Trophoblast cell (in vitro differentiated cells and primary cell): ENCODE measurements around the gene ZMYM4.
A peak's percentile ranks its signal among the peaks of the same experiment; 100 is the strongest.

Source experiments
- DNase-seq, 2 donors: peaks; one replicate each; pipeline ENCODE4 v3.0.0-alpha.2; 2016
- H2AFZ ChIP-seq: 2 replicates; pipeline ENCODE4 v1.6.1; 2013; ENCODE audit warnings: low read length, moderate library complexity, mild to moderate bottlenecking; ENCODE audit not compliant: insufficient read depth, poor library complexity
- H2AK5ac ChIP-seq: 2 replicates; pipeline ENCODE4 v1.6.1; 2013; ENCODE audit warnings: mild to moderate bottlenecking, low read length
- H2BK120ac ChIP-seq: 2 replicates; pipeline ENCODE4 v1.6.1; 2013; ENCODE audit warnings: low read length, mild to moderate bottlenecking, moderate library complexity; ENCODE audit not compliant: insufficient read depth, poor library complexity
- H2BK12ac ChIP-seq: 2 replicates; pipeline ENCODE4 v1.6.1; 2013; ENCODE audit warnings: mild to moderate bottlenecking, low read length, moderate library complexity
- H2BK5ac ChIP-seq: 2 replicates; pipeline ENCODE4 v1.6.1; 2013; ENCODE audit warnings: low read length, low read depth, moderate library complexity, mild to moderate bottlenecking; ENCODE audit not compliant: poor library complexity
- H3K14ac ChIP-seq: 2 replicates; pipeline ENCODE4 v1.6.1; 2013; ENCODE audit warnings: mild to moderate bottlenecking, low read length
- H3K18ac ChIP-seq: 2 replicates; pipeline ENCODE4 v1.6.1; 2013; ENCODE audit warnings: mild to moderate bottlenecking, low read length
- H3K23ac ChIP-seq: 2 replicates; pipeline ENCODE4 v1.6.1; 2013; ENCODE audit warnings: low read length
- H3K27ac ChIP-seq: 2 replicates; pipeline ENCODE4 v1.5.1; 2013; ENCODE audit warnings: low read depth, mild to moderate bottlenecking, inconsistent platforms, low read length, moderate library complexity
- H3K27me3 ChIP-seq: 2 replicates; pipeline ENCODE4 v1.6.1; 2013; ENCODE audit warnings: inconsistent platforms, mild to moderate bottlenecking, low read length, moderate library complexity; ENCODE audit not compliant: insufficient read depth
- H3K36me3 ChIP-seq, 2 experiments: 1 replicate in 1 of 2; 2 replicates in 1 of 2; pipeline ENCODE4 v1.6.1; 2013; ENCODE audit warnings: low read length in 2 of 2, mild to moderate bottlenecking in 2 of 2, moderate library complexity in 1 of 2; ENCODE audit not compliant: insufficient read depth in 2 of 2, control insufficient read depth in 1 of 2
- H3K4ac ChIP-seq: 2 replicates; pipeline ENCODE4 v1.6.1; 2013; ENCODE audit warnings: low read depth, mild to moderate bottlenecking, low read length, moderate library complexity
- H3K4me1 ChIP-seq, 2 experiments: 1 replicate in 1 of 2; 2 replicates in 1 of 2; pipeline ENCODE4 v1.6.1; 2013; ENCODE audit warnings: low read length in 2 of 2, mild to moderate bottlenecking in 2 of 2, moderate library complexity in 1 of 2; ENCODE audit not compliant: insufficient read depth in 2 of 2, control insufficient read depth in 1 of 2
- H3K4me2 ChIP-seq: 2 replicates; pipeline ENCODE4 v1.6.1; 2013; ENCODE audit warnings: inconsistent platforms, mild to moderate bottlenecking, low read length, moderate library complexity
- H3K4me3 ChIP-seq: 2 replicates; pipeline ENCODE4 v1.5.1; 2013; ENCODE audit warnings: mild to moderate bottlenecking, low read depth, low read length, inconsistent platforms
- H3K79me1 ChIP-seq: one replicate; pipeline ENCODE4 v1.6.1; 2013; ENCODE audit warnings: low read length
- H3K79me2 ChIP-seq: 2 replicates; pipeline ENCODE4 v1.6.1; 2013; ENCODE audit warnings: low read length, mild to moderate bottlenecking; ENCODE audit not compliant: control insufficient read depth, insufficient read depth, poor library complexity
- H3K9ac ChIP-seq: 2 replicates; pipeline ENCODE4 v1.6.1; 2013; ENCODE audit warnings: mild to moderate bottlenecking, low read length
- H3K9me3 ChIP-seq: 2 replicates; pipeline ENCODE4 v1.6.1; 2013; ENCODE audit warnings: low read depth, mild to moderate bottlenecking, control low read depth, inconsistent platforms, low read length; ENCODE audit not compliant: insufficient read depth
- H4K12ac ChIP-seq: 2 replicates; pipeline ENCODE4 v1.6.1; 2013; ENCODE audit warnings: low read depth, mild to moderate bottlenecking, low read length, moderate library complexity
- H4K8ac ChIP-seq: 2 replicates; pipeline ENCODE4 v1.6.1; 2013; ENCODE audit warnings: low read depth, mild to moderate bottlenecking, low read length, moderate library complexity
- H4K91ac ChIP-seq: one replicate; pipeline ENCODE4 v1.6.1; 2013; ENCODE audit warnings: low read depth, mild to moderate bottlenecking, low read length, moderate library complexity
- WGBS: extraction: QIAGEN DNeasy Blood & Tissue Kit; methylation state at CpG from one replicate; pipeline ENCODE4 v1.1.7; 2013; ENCODE audit warnings: missing lambda C conversion rate; ENCODE audit not compliant: insufficient read length, insufficient coverage; ENCODE audit errors: extremely low coverage; 5-methylcytosine and 5-hydroxymethylcytosine counted together

Gene ZMYM4

GRCh38 chr1:35428360-35428759 is 159.9 kb downstream of the ZMYM4 start:
- Histone ChIP-seq H3K27ac (no peak overlapping the region), H3K9ac (no peak overlapping the region), H3K27me3 (no peaks in the 10 kb centered on the region), H3K4me3 (no peak overlapping the region), H3K4ac (no peak overlapping the region), H2AK5ac (no peak overlapping the region), H4K12ac (no peak overlapping the region), H3K79me1 (no peaks in the 10 kb centered on the region), H3K36me3 (peaks cover 14 to 18% of the 10 kb centered on the region in 2 experiments), H3K4me1 (no peaks in the 10 kb centered on the region), H4K91ac (no peak overlapping the region), H3K79me2 (no peaks in the 10 kb centered on the region), H2BK5ac (no peak overlapping the region), H2BK12ac (no peak overlapping the region), H2BK120ac (no peak overlapping the region), H3K4me2 (no peak overlapping the region), H3K14ac (no peak overlapping the region), H3K18ac (no peak overlapping the region), H3K9me3 (no peaks in the 10 kb centered on the region), H4K8ac (no peak overlapping the region), H2AFZ (no peak overlapping the region), H3K23ac (no peak overlapping the region)
- no CpG with 5 or more reads among the region's 7 CpGs for WGBS
- DNase-seq = no peak

DNA sequence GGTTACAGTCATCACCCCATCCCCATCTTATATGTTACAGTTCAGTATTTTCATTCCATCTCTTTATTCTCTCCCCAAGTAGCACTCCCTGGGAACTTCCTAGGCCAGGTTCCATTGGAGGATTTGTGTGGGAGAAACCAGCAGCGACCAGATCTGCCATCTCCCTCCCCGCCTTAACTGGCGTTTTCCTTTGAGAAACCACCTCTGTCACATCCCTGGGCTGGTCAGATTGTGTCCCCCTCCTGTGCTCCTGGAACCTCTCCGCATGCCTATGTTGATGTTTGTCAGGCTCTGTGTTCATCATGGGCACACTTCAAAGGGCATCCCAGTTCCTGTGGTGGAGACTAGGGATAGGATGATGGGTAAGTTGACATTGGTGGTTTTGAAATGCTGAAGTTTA is 162.3 kb downstream of the ZMYM4 start:
- Histone ChIP-seq H3K36me3 (peaks cover 28 to 36% of the 10 kb centered on the region in 2 experiments), H3K9me3 (no peaks in the 10 kb centered on the region), H3K27me3 (no peaks in the 10 kb centered on the region), H4K12ac (no peak overlapping the region), H3K9ac (no peak overlapping the region), H3K4me1 (no peaks in the 10 kb centered on the region), H3K4me3 (no peak overlapping the region), H4K91ac (no peak overlapping the region), H3K27ac (no peak overlapping the region), H2BK120ac (no peak overlapping the region), H3K18ac (no peak overlapping the region), H4K8ac (no peak overlapping the region), H3K23ac (no peak overlapping the region), H3K79me2 (no peaks in the 10 kb centered on the region), H3K14ac (no peak overlapping the region), H3K79me1 (no peaks in the 10 kb centered on the region), H2BK12ac (no peak overlapping the region), H2BK5ac (no peak overlapping the region), H3K4me2 (no peak overlapping the region), H3K4ac (no peak overlapping the region), H2AK5ac (no peak overlapping the region), H2AFZ (no peak overlapping the region)
- DNase-seq = no peak
- WGBS = no CpG with 5 or more reads among the region's 4 CpGs

GRCh38 chr1:35431173-35431599 is 162.7 kb downstream of the ZMYM4 start:
- no peak overlapping the region for H3K18ac ChIP-seq
- no peak overlapping the region for H3K4ac ChIP-seq
- H4K91ac ChIP-seq = no peak overlapping the region
- no peak overlapping the region for H3K4me2 ChIP-seq
- no peak overlapping the region for H2BK120ac ChIP-seq
- H2BK12ac ChIP-seq = no peak overlapping the region
- H4K12ac ChIP-seq = no peak overlapping the region
- H3K36me3 ChIP-seq = peaks cover 30 to 40% of the 10 kb centered on the region in 2 experiments
- WGBS = no CpG with 5 or more reads among the region's 7 CpGs
- no peak overlapping the region for H3K9ac ChIP-seq
- no peak overlapping the region for H2AFZ ChIP-seq
- H3K79me2 ChIP-seq = no peaks in the 10 kb centered on the region
- H3K27me3 ChIP-seq = no peaks in the 10 kb centered on the region
- no peaks in the 10 kb centered on the region for H3K4me1 ChIP-seq
- no peak overlapping the region for H3K23ac ChIP-seq
- H3K27ac ChIP-seq = no peak overlapping the region
- H3K79me1 ChIP-seq = no peaks in the 10 kb centered on the region
- H2BK5ac ChIP-seq = no peak overlapping the region
- no peak overlapping the region for H3K4me3 ChIP-seq
- peak; percentile 18 to 82 for DNase-seq
- H3K14ac ChIP-seq = no peak overlapping the region
- H3K9me3 ChIP-seq = no peaks in the 10 kb centered on the region
- no peak overlapping the region for H2AK5ac ChIP-seq
- no peak overlapping the region for H4K8ac ChIP-seq

DNA sequence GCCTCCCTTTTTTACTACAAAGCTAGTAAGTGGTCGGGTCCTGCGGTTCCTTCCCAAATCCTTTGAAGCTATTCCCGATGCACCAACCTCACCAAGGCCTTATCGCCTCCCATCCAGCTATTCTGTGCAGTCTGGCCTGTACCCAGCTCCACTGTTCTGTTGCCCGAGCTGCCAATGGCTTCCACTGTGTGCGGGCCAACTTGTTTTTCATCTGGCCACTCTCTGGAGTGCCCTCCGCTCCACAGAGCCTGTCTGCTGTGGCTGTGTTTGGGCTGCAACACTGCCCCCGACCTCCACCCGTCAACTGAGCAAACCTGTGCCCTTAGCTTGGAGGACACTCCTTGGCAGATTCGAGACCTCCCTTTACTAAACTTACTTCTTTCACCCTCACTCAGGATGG is 163.7 kb downstream of the ZMYM4 start:
- no peaks in the 10 kb centered on the region for H3K9me3 ChIP-seq
- no peak overlapping the region for H3K23ac ChIP-seq
- no peak overlapping the region for H4K91ac ChIP-seq
- no peak overlapping the region for H2BK5ac ChIP-seq
- no peak overlapping the region for H2AK5ac ChIP-seq
- H3K79me1 ChIP-seq = no peaks in the 10 kb centered on the region
- H3K18ac ChIP-seq = no peak overlapping the region
- H3K4me3 ChIP-seq = no peak overlapping the region
- no peak overlapping the region for H4K8ac ChIP-seq
- no peak overlapping the region for H2AFZ ChIP-seq
- no peaks in the 10 kb centered on the region for H3K79me2 ChIP-seq
- no peak overlapping the region for H3K4me2 ChIP-seq
- no peak overlapping the region for H3K4ac ChIP-seq
- no peak overlapping the region for H3K9ac ChIP-seq
- no peak for DNase-seq
- H3K27me3 ChIP-seq = no peaks in the 10 kb centered on the region
- H3K36me3 ChIP-seq = peaks cover 39 to 46% of the 10 kb centered on the region in 2 experiments
- WGBS = no CpG with 5 or more reads among the region's 10 CpGs
- no peak overlapping the region for H2BK120ac ChIP-seq
- no peak overlapping the region for H3K27ac ChIP-seq
- H3K14ac ChIP-seq = no peak overlapping the region
- H4K12ac ChIP-seq = no peak overlapping the region
- H3K4me1 ChIP-seq = no peaks in the 10 kb centered on the region
- H2BK12ac ChIP-seq = no peak overlapping the region
